GM21447 (cell line): ENCODE results near the gene CACNA1C.
"Not testable (repeated sequence)": the region's sequence is repeated elsewhere in the genome, so short reads cannot be mapped to it uniquely, and the experiment has no call there.

Experiments used
- ATAC-seq: cut with Tn5 transposase; IDR thresholded peaks from one replicate; pipeline ENCODE4 v1.9.1; 2021; ENCODE audit not compliant: unreplicated experiment

CACNA1C gene

GRCh38 chr12:2691345-2692071 is 638.7 kb downstream of the CACNA1C start:
- peak; percentile 79 for ATAC-seq

DNA sequence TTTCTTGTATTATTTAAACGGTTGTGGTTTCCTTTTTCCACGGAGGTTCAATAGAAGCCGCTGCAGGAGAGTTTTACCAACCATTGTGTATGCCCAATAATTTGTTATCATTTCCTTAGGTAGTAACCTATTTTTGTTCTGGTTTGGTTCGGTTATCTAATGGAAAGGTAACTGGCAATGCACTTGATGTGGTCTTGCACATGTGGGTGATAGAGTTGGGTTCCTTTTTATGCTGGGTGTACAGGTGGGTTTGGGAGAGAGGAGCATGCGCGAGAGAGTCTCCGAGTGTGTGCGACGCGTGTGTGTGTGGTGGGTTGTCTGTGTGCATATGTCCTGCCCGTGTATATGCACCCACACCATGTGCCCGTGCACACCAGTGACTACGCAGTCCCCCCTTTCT is 639.3 kb downstream of the CACNA1C start:
- ATAC-seq: no peak

- no peak for ATAC-seq
These were observed 640.6 kb downstream of the CACNA1C start for GRCh38 chr12:2693244-2693860.

DNA sequence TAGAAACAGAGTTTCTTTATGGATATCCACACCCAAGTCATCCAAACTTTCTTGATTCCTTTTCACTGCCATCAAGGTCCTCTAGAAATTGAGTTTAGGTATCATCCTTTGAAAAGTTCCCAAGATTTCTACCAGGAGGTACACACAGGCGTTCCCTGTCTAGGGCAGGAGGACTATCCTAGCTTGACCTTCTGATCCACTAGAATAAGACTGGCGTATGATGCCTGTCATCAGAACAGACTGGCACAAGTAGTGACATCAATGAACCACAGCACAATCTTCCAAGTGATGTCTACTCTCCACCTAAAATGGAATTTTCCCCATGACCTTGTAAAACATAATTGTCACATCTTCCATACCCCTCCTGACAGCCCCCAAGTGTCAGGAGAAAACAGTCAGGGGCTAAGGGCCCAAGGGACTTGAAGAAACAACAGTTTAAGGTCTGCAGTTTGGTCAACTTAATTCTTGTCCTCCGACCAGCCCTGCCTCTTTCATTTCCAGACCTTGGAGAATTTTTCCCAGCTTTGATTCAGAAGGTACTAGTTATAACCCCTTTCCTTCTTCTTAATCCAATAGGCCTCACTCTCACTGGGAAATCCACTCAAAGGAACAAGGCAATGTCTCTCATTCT is 641.3 kb downstream of the CACNA1C start:
- ATAC-seq: no peak

- no peak for ATAC-seq
These were observed 643.3 kb downstream of the CACNA1C start for GRCh38 chr12:2696136-2696535.

- no peak for ATAC-seq
These were observed 644.4 kb downstream of the CACNA1C start for GRCh38 chr12:2697057-2697800.

GRCh38 chr12:2698566-2698965 is 645.8 kb downstream of the CACNA1C start:
- ATAC-seq: no peak

DNA sequence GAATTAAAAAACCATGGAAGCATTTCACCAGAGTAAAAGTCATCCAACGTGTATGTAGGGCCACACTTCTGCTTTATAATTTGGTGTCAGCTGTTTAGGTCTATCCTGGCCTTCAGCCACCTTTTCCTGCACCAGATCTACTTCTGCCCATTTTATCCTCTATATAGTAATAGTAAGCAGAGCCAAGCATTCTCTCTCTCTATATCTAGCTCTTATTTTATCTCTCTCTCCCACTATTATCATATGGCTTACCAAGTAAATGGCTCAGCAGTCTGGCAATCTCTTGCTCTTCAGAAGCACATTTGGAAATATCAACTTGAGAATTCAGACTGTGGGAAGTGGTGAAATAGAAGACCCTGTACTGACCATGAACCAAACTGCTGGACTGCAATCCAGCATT is 657.9 kb downstream of the CACNA1C start:
- ATAC-seq: no peak

GRCh38 chr12:2719392-2719791 is 666.6 kb downstream of the CACNA1C start:
- no peak for ATAC-seq

DNA sequence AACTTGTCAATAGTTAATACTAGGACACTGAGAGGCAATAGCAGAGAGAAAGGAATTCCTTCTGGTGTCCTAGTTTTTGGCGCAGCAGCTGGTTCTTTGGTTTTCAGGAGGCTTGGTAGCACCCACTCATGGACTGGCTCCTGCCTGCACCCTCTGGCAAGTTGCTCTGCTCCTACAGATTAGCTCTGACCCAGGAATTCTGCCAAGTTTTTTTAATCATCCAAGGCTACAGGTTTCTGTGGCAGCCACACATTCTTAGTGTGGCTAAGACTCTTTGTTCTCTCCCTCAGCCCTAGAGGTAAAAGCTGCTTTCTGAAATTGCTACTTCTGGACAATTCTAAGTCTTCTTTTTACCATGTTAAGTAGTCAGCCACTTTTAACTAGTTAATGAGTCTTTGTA is 670.0 kb downstream of the CACNA1C start:
- ATAC-seq: no peak

DNA sequence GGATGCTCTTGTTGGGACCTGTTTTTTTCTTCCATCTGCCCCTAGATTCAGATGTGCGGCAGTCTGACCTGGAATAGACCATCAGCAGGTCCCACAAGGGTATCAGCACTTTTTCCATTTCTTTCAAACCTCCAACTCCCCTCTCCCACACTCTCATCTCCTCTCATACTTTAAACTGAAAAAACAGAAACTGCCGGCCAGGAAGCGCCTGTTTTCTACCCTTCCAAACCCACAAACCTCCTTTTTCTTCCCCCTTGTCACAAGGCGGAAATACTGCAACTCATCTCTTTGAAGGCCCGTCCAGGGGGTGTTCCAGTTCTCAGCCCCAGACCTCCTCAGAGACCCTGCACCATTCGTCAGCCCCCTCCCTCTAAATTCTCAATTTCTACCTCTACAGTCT is 679.5 kb downstream of the CACNA1C start:
- no peak for ATAC-seq

DNA sequence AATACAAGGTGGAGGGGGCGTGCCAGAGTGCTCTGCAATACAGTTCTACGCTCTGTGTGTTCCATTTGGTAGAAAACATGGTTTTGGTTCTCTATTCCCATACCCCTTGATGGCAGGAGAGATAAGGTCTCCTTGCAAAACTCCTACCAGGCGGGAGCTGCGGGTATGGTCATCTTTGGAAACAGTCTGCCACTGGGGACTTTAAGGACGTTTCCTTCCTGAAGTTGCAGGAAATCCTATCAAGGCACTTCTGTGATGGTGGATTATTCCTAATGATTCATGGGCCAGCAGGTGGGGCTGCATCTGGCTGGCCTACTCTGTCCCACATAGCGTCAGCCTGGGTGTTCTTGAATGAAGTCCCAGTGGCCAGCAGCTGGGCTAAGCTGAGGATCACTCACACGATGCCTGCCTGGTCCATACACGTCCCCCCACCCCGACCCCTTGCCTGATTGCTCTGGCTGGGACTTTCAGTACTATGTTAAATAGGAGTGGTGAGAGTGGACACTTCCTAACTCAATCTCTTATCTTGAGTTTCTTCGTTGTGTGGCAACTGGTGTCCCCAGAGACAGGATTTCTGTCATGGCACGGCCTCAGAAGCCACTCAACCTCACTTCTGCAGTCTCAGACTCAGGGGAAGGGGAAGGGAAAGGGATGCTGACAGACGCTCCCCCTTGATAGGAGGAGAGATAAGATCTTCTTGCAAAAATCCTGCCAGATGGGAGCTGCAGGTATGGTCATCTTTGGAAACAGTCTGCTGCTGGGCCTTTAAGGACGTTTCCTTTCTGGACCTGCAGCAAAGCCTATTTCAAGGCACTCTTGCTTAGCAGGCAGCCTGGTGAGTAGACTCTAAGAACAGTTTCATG is 680.9 kb downstream of the CACNA1C start:
- no peak for ATAC-seq

GRCh38 chr12:2735432-2735831 is 682.6 kb downstream of the CACNA1C start:
- no peak for ATAC-seq

DNA sequence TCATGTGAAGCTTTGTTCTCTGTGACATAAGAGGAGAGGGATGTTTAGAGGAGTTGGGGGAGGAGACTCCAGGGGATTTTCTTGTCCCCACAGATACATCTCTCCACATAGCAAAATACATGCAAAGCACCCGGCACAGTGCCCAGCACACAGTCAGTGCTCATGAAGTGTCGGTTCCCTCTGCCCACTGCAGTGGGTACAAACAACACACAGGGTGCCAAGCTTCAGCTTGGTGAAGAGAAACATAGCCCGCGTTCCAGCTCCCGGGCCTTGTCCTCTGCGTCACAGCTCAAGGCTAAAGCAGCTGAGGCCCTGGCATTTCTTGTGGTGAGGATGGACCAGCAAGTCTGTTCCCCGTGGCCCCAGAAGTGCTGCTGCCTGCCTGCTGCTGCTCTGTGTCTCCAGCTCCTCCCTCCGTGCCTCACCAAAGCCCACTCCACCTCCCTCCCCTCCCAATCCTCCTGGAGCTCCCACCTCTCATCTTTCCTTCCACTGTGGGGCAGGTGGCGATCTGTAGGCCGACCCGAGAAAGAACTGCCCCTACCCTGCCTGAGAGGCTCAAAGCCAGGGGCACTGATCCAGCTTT is 685.0 kb downstream of the CACNA1C start:
- no peak for ATAC-seq

DNA sequence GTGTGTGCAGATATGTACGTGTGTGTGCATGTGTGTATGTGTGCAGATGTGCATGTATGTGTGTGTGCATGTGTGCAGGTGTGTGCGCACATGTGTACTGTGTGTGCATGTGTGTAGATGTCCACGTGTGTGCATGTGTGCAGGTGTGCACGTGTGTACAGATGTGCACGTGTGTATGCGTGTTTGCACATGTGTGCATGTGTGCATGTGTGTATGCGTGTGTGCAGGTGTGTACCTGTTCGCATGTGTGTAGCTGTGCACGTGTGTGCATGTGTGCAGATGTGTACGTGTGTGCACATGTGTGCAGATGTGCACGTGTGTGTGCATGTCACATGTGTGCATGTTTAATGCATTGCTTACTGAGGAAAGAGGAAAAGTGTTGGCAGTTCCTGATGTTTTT is 686.3 kb downstream of the CACNA1C start:
- no peak for ATAC-seq

GRCh38 chr12:2739832-2740641 is 687.2 kb downstream of the CACNA1C start:
- ATAC-seq: no peak

DNA sequence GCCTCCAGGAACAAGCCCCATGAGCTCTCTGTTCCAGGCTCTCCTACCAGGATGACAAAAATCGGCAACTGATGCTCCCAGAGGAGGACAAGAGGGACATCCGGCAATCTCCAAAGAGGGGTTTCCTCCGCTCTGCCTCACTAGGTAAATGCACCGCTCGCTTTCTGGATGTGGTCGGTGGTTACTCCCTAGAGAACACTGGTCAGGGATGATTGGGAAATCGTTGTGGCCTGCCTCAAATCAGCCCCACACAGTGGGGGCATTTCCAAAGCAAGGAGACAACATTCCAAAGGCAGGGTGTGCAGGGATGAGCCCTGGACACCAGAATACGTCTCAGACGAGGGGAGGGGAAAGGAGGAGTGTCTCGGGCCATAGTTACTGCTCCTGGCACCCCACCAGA is 689.2 kb downstream of the CACNA1C start:
- ATAC-seq: not testable (repeated sequence)

DNA sequence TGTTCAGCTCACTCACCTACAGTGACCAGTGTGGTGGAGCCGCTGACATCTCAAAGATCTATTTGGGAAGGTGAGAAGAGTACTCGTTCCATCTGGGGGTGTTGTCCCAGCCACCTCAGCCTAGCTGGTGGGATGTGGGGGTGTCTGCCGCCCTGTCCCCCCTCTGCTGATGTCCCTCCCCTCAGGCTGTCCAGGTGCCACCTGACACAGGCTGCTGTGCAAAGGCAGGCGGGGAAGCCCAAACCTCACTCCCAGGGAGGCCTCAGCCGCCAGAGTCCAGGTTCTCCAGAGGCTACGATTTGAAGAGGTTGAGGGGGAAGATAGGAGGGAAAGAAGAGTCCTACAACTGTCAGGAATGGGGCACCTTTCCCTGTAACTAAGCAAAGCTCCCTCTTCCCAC is 690.7 kb downstream of the CACNA1C start:
- no peak for ATAC-seq

DNA sequence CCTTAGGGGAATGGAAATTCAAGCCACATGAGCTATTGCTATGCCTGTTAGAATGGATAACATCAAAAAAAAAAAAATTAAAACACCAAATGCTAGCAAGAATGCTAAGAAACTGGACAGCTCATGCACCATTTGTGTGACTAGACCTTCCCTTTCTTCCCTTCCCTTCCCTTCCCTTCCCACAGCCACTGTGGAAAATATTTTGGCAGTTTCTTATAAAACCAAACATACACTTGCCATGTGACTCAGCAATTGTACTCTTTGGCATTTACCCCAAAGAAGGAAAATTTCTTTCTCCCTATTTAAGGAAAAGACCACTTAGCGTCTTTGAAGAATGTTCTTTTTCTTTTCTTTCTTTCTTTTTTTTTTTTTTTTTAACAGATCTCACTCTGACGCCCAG is 692.9 kb downstream of the CACNA1C start:
- ATAC-seq: no peak
